ENCODE measurements around the gene SORT1. TPM values are rescaled to one million over a fixed set of nuclear protein-coding genes. Genes with fewer than 3 reads are reported as not detected.
"Not testable (repeated sequence)": the region's sequence is repeated elsewhere in the genome, so short reads cannot be mapped to it uniquely, and the experiment has no call there.

Gene SORT1
- polyA plus RNA-seq, 1 donor from 2014 or later = 33.3 TPM

- no peak overlapping the region for H3K27ac ChIP-seq (ENCODE audit: low read length)
- H3K79me2 ChIP-seq (replicated peaks; ENCODE audit: insufficient read depth, low read length) = no peaks in the 10 kb centered on the region
- H3K9me2 ChIP-seq (ENCODE audit: insufficient read depth, low read length) = no peaks in the 10 kb centered on the region
- no peaks in the 10 kb centered on the region for H3K27me3 ChIP-seq (ENCODE audit: insufficient read depth, low read depth, low read length)
- H4K20me1 ChIP-seq (ENCODE audit: insufficient read depth) = no peaks in the 10 kb centered on the region
- TF ChIP-seq POLR2AphosphoS5 (IDR thresholded peaks at IDR 0.05) = no peak
- no peak for TF ChIP-seq MXI1 (conservative IDR thresholded peaks at IDR 0.05; ENCODE audit: poor library complexity, severe bottlenecking)
- no peak for TF ChIP-seq CTCF (IDR thresholded peaks at IDR 0.05; ENCODE audit: poor library complexity, severe bottlenecking)
- TF ChIP-seq REST (IDR thresholded peaks at IDR 0.05; ENCODE audit: borderline replicate concordance) = no peak
- TF ChIP-seq TAF1 (IDR thresholded peaks at IDR 0.05; ENCODE audit: low read depth) = no peak
- no peak for TF ChIP-seq EP300 (conservative IDR thresholded peaks at IDR 0.05; ENCODE audit: poor library complexity, severe bottlenecking)
- TF ChIP-seq EZH2 (IDR thresholded peaks at IDR 0.05; ENCODE audit: borderline replicate concordance, insufficient read depth, low read length, poor library complexity, severe bottlenecking) = no peak
- TF ChIP-seq RAD21 (conservative IDR thresholded peaks at IDR 0.05) = no peak
- no peak for TF ChIP-seq SMC3 (conservative IDR thresholded peaks at IDR 0.05; ENCODE audit: poor library complexity)
- H3K9me3 ChIP-seq (ENCODE audit: low read length) = no peaks in the 10 kb centered on the region
- H2AFZ ChIP-seq (ENCODE audit: low read depth, low read length) = no peak overlapping the region
- no peak overlapping the region for H3K4me2 ChIP-seq (ENCODE audit: low read length)
- no peaks in the 10 kb centered on the region for H3K36me3 ChIP-seq (ENCODE audit: insufficient read depth, low read length)
- no peak overlapping the region for H3K4me3 ChIP-seq (ENCODE audit: low read length)
- H3K9ac ChIP-seq (ENCODE audit: low read length) = no peak overlapping the region
- no peaks in the 10 kb centered on the region for H3F3A ChIP-seq (ENCODE audit: insufficient read depth, low read length, poor library complexity, severe bottlenecking)
These were observed 107.6 kb downstream of the SORT1 start for GRCh38 chr1:109290137-109290536.

- H3K27me3 ChIP-seq (ENCODE audit: insufficient read depth, low read depth, low read length); H2AFZ ChIP-seq (ENCODE audit: low read depth, low read length); H3F3A ChIP-seq (ENCODE audit: insufficient read depth, low read length, poor library complexity, severe bottlenecking); H3K9me2 ChIP-seq (ENCODE audit: insufficient read depth, low read length); H3K27ac ChIP-seq (ENCODE audit: low read length); H3K9ac ChIP-seq (ENCODE audit: low read length); H3K4me2 ChIP-seq (ENCODE audit: low read length); H3K79me2 ChIP-seq (replicated peaks; ENCODE audit: insufficient read depth, low read length); H3K36me3 ChIP-seq (ENCODE audit: insufficient read depth, low read length); H3K4me3 ChIP-seq (ENCODE audit: low read length); H4K20me1 ChIP-seq (ENCODE audit: insufficient read depth); H3K9me3 ChIP-seq (ENCODE audit: low read length): not testable (repeated sequence)
These were observed 111.0 kb downstream of the SORT1 start for GRCh38 chr1:109286762-109287161.
